Activated CD8-positive, alpha-beta memory T cell treated with anti-CD3 and anti-CD28 coated beads, Interleukin-2, amount 10 ng/mL, durations not matched to agents 7 days and 5 days (primary cell): ENCODE measurements around the gene MRPL48. TPM values are rescaled to one million over a fixed set of nuclear protein-coding genes. Genes with fewer than 3 reads are reported as not detected.

ENCODE experiments used
- ATAC-seq: fragments of 150-1000 bp; cut with Tn5 transposase; one replicate; pipeline ENCODE4 v1.10.0; 2021; ENCODE audit warnings: moderate library complexity
- CTCF ChIA-PET: fragments of 350-600 bp; sonication (Branson Sonifier 250); formaldehyde crosslinking; loops from one replicate; lab custom pipeline; 2021; ENCODE audit warnings: antibody characterized with exemption; lab: Charles Lee
- DNase-seq: peaks from one replicate; pipeline ENCODE4 v3.0.0-alpha.2; 2020
- H3K27ac Mint-ChIP-seq: one replicate; pipeline ENCODE4 v1.8.0; 2021; ENCODE audit warnings: mild to moderate bottlenecking, mixed read lengths
- H3K27me3 Mint-ChIP-seq: one replicate; pipeline ENCODE4 v1.8.0; 2021; ENCODE audit warnings: mixed read lengths
- H3K36me3 Mint-ChIP-seq: one replicate; pipeline ENCODE4 v1.8.0; 2021; ENCODE audit warnings: mild to moderate bottlenecking, mixed read lengths
- H3K4me1 Mint-ChIP-seq: one replicate; pipeline ENCODE4 v1.8.0; 2021; ENCODE audit warnings: mixed read lengths
- H3K4me3 Mint-ChIP-seq: one replicate; pipeline ENCODE4 v1.8.0; 2021; ENCODE audit warnings: mild to moderate bottlenecking, moderate library complexity, mixed read lengths
- H3K9me3 Mint-ChIP-seq: one replicate; pipeline ENCODE4 v1.8.0; 2022; ENCODE audit warnings: low read depth, mixed read lengths
- total RNA-seq, 2 experiments: library from RNA; stranded (reverse); gene quantifications; one replicate each; pipeline ENCODE4 v1.2.3, GENCODE V29; 2021

The MRPL48 gene
- total RNA-seq, 2 experiments from 2014 or later = 34.1 to 52.0 TPM

GRCh38 chr11:73818846-73819245 lies 31.2 kb downstream of the MRPL48 start:
- ATAC-seq (no peak), DNase-seq (no peak)
- H3K4me1 Mint-ChIP-seq = peaks cover 2% of the 10 kb centered on the region
- CTCF ChIA-PET = no interaction called here
- no peak overlapping the region for H3K27ac Mint-ChIP-seq
- no peaks in the 10 kb centered on the region for H3K36me3 Mint-ChIP-seq
- no peaks in the 10 kb centered on the region for H3K9me3 Mint-ChIP-seq
- no peaks in the 10 kb centered on the region for H3K27me3 Mint-ChIP-seq
- no peak overlapping the region for H3K4me3 Mint-ChIP-seq

DNA sequence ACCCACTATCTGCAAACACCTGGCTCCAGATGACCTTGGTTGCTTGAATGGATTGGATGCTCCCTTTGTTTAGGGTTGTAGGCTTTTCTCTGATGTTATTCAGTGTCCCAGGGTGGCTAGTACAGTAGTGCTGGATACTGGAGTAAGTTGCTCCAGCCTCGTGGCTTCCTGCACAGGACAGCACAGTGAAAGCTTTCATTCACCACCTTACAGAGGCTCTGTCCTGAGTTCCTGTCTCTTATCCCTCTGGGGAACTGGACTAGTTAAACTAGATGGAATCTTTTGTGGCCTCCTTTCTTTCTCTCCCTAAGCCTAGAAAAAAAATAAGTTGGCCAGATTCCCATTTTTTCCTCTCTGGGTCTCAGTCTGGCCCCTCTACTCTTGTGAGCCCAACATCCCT lies 42.6 kb downstream of the MRPL48 start:
- Mint-ChIP-seq H3K27me3 (no peaks in the 10 kb centered on the region), H3K4me3 (no peak overlapping the region), H3K36me3 (peaks cover 10% of the 10 kb centered on the region), H3K27ac (no peak overlapping the region), H3K9me3 (no peaks in the 10 kb centered on the region), H3K4me1 (no peaks in the 10 kb centered on the region)
- ATAC-seq = no peak
- no peak for DNase-seq
- CTCF ChIA-PET = no interaction called here

DNA sequence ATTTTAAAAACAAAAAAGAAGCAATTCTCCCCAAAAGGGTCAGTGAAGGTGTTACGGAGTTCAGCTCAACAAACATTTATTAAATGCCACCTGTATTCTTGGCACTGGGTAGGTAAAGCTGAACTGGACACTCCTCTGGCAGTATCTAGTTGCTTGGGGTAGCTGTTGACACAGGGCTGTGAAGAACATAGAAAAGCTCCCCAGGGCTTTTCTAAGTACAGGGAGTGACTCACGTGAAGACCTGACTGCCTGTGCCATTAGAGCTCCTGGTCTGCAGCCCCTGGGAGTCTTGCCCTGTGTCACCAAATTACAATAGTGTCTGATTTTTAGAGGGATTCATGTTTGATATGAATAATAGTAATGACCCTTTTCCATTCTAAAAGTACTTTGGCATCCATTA lies 45.4 kb downstream of the MRPL48 start:
- Mint-ChIP-seq H3K9me3 (no peaks in the 10 kb centered on the region), H3K36me3 (peaks cover 4% of the 10 kb centered on the region), H3K27ac (no peak overlapping the region), H3K27me3 (no peaks in the 10 kb centered on the region), H3K4me3 (no peak overlapping the region), H3K4me1 (no peaks in the 10 kb centered on the region)
- DNase-seq (no peak), ATAC-seq (no peak)
- CTCF ChIA-PET = no interaction called here

- DNase-seq (no peak), ATAC-seq (no peak)
- no peak overlapping the region for H3K4me3 Mint-ChIP-seq
- CTCF ChIA-PET = interaction anchor here (1.8 kb wide), 1 partner anchor 17 kb away, joined by 4 read pairs; no protein-coding TSS in a partner anchor
- peaks cover 5% of the 10 kb centered on the region for H3K36me3 Mint-ChIP-seq
- H3K4me1 Mint-ChIP-seq = no peaks in the 10 kb centered on the region
- no peak overlapping the region for H3K27ac Mint-ChIP-seq
- H3K27me3 Mint-ChIP-seq = no peaks in the 10 kb centered on the region
- no peaks in the 10 kb centered on the region for H3K9me3 Mint-ChIP-seq
Observed at GRCh38 chr11:73838443-73839122, 50.9 kb downstream of the MRPL48 start.

- peaks cover 5% of the 10 kb centered on the region for H3K36me3 Mint-ChIP-seq
Observed at GRCh38 chr11:73839123-73839457, 51.4 kb downstream of the MRPL48 start.

DNA sequence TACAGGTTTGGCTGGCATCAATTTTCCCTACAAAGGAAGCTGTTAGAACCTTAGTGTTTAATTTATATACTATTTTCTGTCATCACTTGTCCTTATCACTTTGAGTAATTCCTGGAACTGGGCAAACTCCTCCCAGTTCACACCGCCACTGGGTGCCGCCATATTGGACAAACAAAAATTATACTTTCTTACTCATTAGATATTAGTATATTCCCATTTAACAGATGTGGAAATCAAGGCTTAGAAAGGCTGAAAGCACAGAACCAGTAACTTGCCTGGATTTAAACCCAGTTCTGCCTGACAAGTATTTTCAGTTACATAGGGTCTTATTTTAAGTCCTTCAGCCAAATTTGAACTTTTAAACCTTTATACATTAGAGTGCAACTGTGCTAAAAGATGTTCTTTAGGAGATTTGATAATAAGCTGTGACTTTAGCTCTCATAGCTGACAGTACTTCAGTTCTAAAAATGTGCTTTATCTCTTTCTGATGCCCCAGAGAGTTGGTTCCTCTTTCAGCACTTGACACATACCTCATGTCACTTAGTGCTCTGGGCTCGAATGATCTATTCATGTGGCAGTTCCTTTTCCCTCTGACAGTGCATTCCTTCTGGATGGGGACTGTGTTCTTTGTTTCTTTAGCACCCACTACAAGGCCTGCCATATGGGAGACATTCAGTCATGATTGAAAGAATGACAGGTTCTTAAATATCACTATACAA lies 63.5 kb downstream of the MRPL48 start:
- Mint-ChIP-seq H3K4me3 (no peak overlapping the region), H3K27ac (no peak overlapping the region), H3K36me3 (peaks cover 7% of the 10 kb centered on the region), H3K4me1 (peaks cover 3% of the 10 kb centered on the region), H3K27me3 (no peaks in the 10 kb centered on the region), H3K9me3 (no peaks in the 10 kb centered on the region)
- ATAC-seq = no peak
- DNase-seq = no peak
- CTCF ChIA-PET = no interaction called here

More at GRCh38 chr11:73839123-73839457, 51.4 kb downstream of the MRPL48 start:
- CTCF ChIA-PET = no interaction called here
- DNase-seq = no peak
- no peak for ATAC-seq
- Mint-ChIP-seq H3K4me1 (no peaks in the 10 kb centered on the region), H3K27me3 (no peaks in the 10 kb centered on the region), H3K27ac (no peak overlapping the region), H3K9me3 (no peaks in the 10 kb centered on the region), H3K4me3 (no peak overlapping the region)

DNA sequence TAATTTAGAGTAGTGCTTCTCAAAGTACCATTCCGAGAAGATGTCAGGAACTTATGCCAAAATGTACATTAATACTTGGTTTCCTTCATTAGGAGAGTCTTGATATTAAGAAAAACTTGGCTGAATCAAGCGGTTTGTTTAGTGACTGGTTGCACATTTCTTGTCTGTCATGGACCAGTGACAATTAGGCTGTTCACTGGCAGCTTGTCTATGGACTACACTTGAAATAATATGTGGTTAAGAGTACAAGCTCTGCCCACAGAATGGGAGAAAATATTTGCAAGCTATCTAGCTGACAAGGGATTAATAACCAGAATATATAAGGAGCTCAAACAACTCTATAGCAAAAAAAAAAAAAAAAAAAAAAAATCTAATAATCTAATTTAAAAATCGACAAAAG lies 64.4 kb downstream of the MRPL48 start:
- DNase-seq (no peak), ATAC-seq (no peak)
- Mint-ChIP-seq H3K4me3 (no peak overlapping the region), H3K4me1 (peaks cover 3% of the 10 kb centered on the region), H3K27ac (no peak overlapping the region), H3K36me3 (peaks cover 6% of the 10 kb centered on the region), H3K27me3 (no peaks in the 10 kb centered on the region), H3K9me3 (no peaks in the 10 kb centered on the region)
- CTCF ChIA-PET = interaction anchor here (0.6 to 1.3 kb wide), 2 partner anchors 20 to 1761 kb away, joined by 3 read pairs; no protein-coding TSS in a partner anchor

DNA sequence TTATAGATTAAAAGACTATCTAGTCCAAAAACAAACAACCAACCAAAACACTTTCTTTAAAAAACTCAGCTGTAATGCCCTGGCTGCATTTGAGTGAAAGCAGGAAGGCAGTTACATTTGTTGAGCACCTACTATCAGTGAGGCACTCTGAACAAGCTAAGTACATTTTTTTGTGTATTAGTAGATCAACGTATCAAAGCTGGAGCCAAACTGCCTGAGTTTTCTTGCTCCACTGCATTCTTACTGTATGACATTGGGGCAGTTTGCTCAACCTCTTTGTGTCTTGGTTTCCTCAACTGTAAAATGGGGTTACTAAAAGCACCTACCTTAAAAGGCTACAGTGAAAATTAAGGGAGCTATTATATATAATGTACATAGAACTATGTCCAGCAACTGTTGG lies 67.0 kb downstream of the MRPL48 start:
- ATAC-seq (no peak), DNase-seq (no peak)
- H3K27ac Mint-ChIP-seq = no peak overlapping the region
- no peaks in the 10 kb centered on the region for H3K9me3 Mint-ChIP-seq
- H3K27me3 Mint-ChIP-seq = no peaks in the 10 kb centered on the region
- CTCF ChIA-PET = no interaction called here
- no peaks in the 10 kb centered on the region for H3K4me1 Mint-ChIP-seq
- H3K4me3 Mint-ChIP-seq = no peak overlapping the region
- H3K36me3 Mint-ChIP-seq = peaks cover 1% of the 10 kb centered on the region

- Mint-ChIP-seq H3K27ac (no peak overlapping the region), H3K27me3 (no peaks in the 10 kb centered on the region), H3K4me3 (no peak overlapping the region), H3K36me3 (peaks cover 7% of the 10 kb centered on the region), H3K9me3 (no peaks in the 10 kb centered on the region), H3K4me1 (no peaks in the 10 kb centered on the region)
- DNase-seq (no peak), ATAC-seq (no peak)
- CTCF ChIA-PET = interaction anchor here (1.3 kb wide), 1 partner anchor 19 kb away, joined by 4 read pairs; no protein-coding TSS in a partner anchor
Observed at GRCh38 chr11:73856031-73856567, 68.4 kb downstream of the MRPL48 start.

DNA sequence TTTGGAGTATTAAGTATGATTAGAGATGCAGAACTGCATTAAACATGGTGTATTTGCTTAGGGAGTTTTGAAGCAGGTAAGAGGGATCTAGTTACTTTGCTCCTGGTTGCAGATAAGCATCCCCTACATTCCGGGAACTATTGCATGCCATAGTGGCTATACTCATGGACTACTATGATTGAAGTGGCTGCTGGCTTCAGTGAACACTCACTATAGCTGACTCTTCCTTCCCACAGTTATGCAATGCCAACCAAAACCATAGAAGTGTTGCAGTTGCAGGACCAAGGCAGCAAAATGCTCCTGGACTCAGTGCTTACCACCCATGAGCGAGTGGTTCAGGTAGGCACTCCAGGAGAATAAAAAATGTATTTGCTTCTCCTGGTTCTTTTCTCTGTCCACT lies 72.0 kb downstream of the MRPL48 start:
- Mint-ChIP-seq H3K27ac (no peak overlapping the region), H3K4me3 (no peak overlapping the region)
- ATAC-seq = no peak

GRCh38 chr11:73860202-73860601 lies 72.5 kb downstream of the MRPL48 start:
- CTCF ChIA-PET = no interaction called here
- H3K36me3 Mint-ChIP-seq = peaks cover 11% of the 10 kb centered on the region
- H3K4me3 Mint-ChIP-seq = no peak overlapping the region

More for the DNA sequence above, 72.0 kb downstream of the MRPL48 start:
- no peaks in the 10 kb centered on the region for H3K4me1 Mint-ChIP-seq
- peaks cover 11% of the 10 kb centered on the region for H3K36me3 Mint-ChIP-seq
- CTCF ChIA-PET = no interaction called here
- no peak for DNase-seq
- no peaks in the 10 kb centered on the region for H3K9me3 Mint-ChIP-seq
- H3K27me3 Mint-ChIP-seq = no peaks in the 10 kb centered on the region

DNA sequence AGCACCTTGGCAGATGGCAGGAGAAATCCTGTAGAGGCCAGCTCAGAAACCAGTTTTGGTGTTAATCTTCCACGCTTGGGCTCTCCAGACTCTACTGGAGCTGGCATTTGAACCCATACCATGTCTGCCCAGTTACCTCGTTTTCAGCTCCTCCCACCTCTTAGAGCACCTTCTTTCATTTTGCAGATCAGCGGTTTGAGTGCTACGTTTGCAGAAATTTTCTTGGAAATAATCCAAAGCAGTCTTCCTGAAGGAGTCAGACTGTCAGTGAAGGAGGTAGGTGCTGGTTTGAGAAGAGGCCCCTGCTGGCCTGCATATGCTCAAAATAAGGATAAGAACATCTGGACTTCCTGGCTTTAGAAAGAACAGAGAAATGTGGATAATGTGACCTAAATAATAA lies 75.3 kb downstream of the MRPL48 start:
- no peak overlapping the region for H3K27ac Mint-ChIP-seq
- H3K9me3 Mint-ChIP-seq = no peaks in the 10 kb centered on the region
- peaks cover 14% of the 10 kb centered on the region for H3K36me3 Mint-ChIP-seq
- CTCF ChIA-PET = no interaction called here
- ATAC-seq (no peak), DNase-seq (no peak)
- H3K27me3 Mint-ChIP-seq = no peaks in the 10 kb centered on the region
- H3K4me1 Mint-ChIP-seq = no peaks in the 10 kb centered on the region
- H3K4me3 Mint-ChIP-seq = no peak overlapping the region

More at GRCh38 chr11:73860202-73860601, 72.5 kb downstream of the MRPL48 start:
- no peaks in the 10 kb centered on the region for H3K4me1 Mint-ChIP-seq
- ATAC-seq = no peak
- H3K9me3 Mint-ChIP-seq = no peaks in the 10 kb centered on the region
- H3K27ac Mint-ChIP-seq = no peak overlapping the region
- H3K27me3 Mint-ChIP-seq = no peaks in the 10 kb centered on the region
- DNase-seq = no peak

DNA sequence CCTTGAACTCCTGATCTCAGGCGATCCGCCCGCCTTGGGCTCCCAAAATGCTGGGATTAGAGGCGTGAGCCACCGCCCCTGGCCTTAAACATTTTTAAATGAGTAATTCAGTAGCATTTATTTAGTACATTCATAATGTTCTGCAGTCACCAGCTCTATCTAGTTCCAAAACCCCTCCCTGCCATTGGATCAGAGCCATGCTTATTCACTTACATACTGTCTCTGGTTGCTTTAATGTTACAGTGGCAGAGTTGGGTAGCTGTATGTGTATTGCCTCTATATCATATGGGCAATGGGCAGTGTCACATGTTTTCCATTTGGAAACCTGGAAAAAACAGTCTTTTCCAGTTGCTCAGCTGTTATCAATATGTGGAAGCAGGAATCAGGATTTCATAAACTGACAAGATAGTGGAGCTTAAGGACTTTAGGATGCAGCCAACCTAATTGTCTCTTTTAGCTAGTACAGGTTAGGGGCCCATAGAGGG lies 78.5 kb downstream of the MRPL48 start:
- CTCF ChIA-PET = interaction anchor here (0.9 kb wide), 1 partner anchor 473 kb away, joined by 4 read pairs; no protein-coding TSS in a partner anchor
- no peaks in the 10 kb centered on the region for H3K9me3 Mint-ChIP-seq
- DNase-seq = no peak

More for the DNA sequence above, 78.5 kb downstream of the MRPL48 start:
- peaks cover 2% of the 10 kb centered on the region for H3K4me1 Mint-ChIP-seq
- peaks cover 9% of the 10 kb centered on the region for H3K36me3 Mint-ChIP-seq
- H3K27me3 Mint-ChIP-seq = no peaks in the 10 kb centered on the region
- no peak for ATAC-seq
- H3K4me3 Mint-ChIP-seq = no peak overlapping the region
- no peak overlapping the region for H3K27ac Mint-ChIP-seq
